B cell (primary cell): ENCODE measurements around the gene MARCHF10. TPM values are rescaled to one million over a fixed set of nuclear protein-coding genes. Genes with fewer than 3 reads are reported as not detected.

Source experiments
- ATAC-seq: fragments of 200-7000 bp; cut with Tn5 transposase; one replicate; pipeline ENCODE4 v1.10.0; 2021; ENCODE audit warnings: low read depth, mild to moderate bottlenecking, moderate number of reproducible peaks, moderate library complexity
- CTCF ChIA-PET: fragments of 350-600 bp; sonication (Branson Sonifier 250); formaldehyde crosslinking; loops from one replicate; lab custom pipeline; 2021; ENCODE audit warnings: antibody characterized with exemption, inconsistent platforms; lab: Charles Lee
- POLR2A ChIA-PET: fragments of 350-600 bp; sonication (Branson Sonifier 250); formaldehyde crosslinking; loops from one replicate; lab custom pipeline; 2021; ENCODE audit warnings: antibody characterized with exemption; lab: Charles Lee
- DNase-seq: peaks from one replicate; pipeline ENCODE4 v3.0.0; 2013
- H2AFZ ChIP-seq: 2 replicates; pipeline ENCODE4 v1.6.1; 2012; ENCODE audit warnings: mild to moderate bottlenecking, low read depth, low read length; ENCODE audit not compliant: insufficient read depth, poor library complexity, severe bottlenecking
- H3K27ac ChIP-seq, 2 donors: 1 replicate in 1 of 2; 2 replicates in 1 of 2; pipeline ENCODE4 v1.5.1; 2012 to 2013; ENCODE audit warnings: low read length in 2 of 2, mild to moderate bottlenecking in 2 of 2, moderate library complexity in 1 of 2
- H3K27me3 ChIP-seq, 4 experiments: fragments of 200-600 bp in 1 of 4; sonication (generic) in 1 of 4; replicated peaks in 1 of 4; 1 replicate in 2 of 4; 2 replicates in 2 of 4; pipeline versions ENCODE4 v1.6.1 to v1.7.0; 2013 to 2016; ENCODE audit warnings: low read length in 3 of 4, mild to moderate bottlenecking in 2 of 4, mixed read lengths in 1 of 4, moderate library complexity in 1 of 4; ENCODE audit not compliant: insufficient read depth in 4 of 4, control insufficient read depth in 3 of 4; ENCODE audit errors: control extremely low read depth in 1 of 4
- H3K36me3 ChIP-seq, 2 experiments: replicated peaks in 1 of 2; 1 replicate in 1 of 2; 2 replicates in 1 of 2; pipeline versions ENCODE4 v1.6.1 to v1.7.1; 2013; ENCODE audit warnings: low read length in 1 of 2; ENCODE audit not compliant: insufficient read depth in 2 of 2, control insufficient read depth in 1 of 2; ENCODE audit errors: control extremely low read depth in 1 of 2, extremely low read depth in 1 of 2
- H3K4me1 ChIP-seq, 2 donors: fragments of 200-600 bp in 1 of 2; sonication (generic) in 1 of 2; 1 replicate in 1 of 2; 2 replicates in 1 of 2; pipeline versions ENCODE4 v1.5.1 to v1.6.1; 2013 to 2017; ENCODE audit warnings: low read length in 2 of 2; ENCODE audit not compliant: control insufficient read depth in 2 of 2, insufficient read depth in 2 of 2
- H3K4me2 ChIP-seq: replicated peaks from 2 replicates; pipeline ENCODE3; 2012; ENCODE audit warnings: mild to moderate bottlenecking, low read depth, low read length; ENCODE audit not compliant: poor library complexity, severe bottlenecking
- H3K4me3 ChIP-seq, 5 experiments: fragments of 200-600 bp in 1 of 5; sonication (generic) in 1 of 5; 1 replicate in 3 of 5; 2 replicates in 2 of 5; pipeline versions ENCODE4 v1.5.1 to v1.7.0; 2011 to 2016; ENCODE audit warnings: low read length in 4 of 5, mild to moderate bottlenecking in 4 of 5, low read depth in 2 of 5, control low read depth in 1 of 5, moderate library complexity in 1 of 5; ENCODE audit not compliant: insufficient read depth in 1 of 5; ENCODE audit errors: control extremely low read depth in 1 of 5, extremely low read depth in 1 of 5
- H3K79me2 ChIP-seq: fragments of 200-600 bp; sonication (generic); one replicate; pipeline ENCODE4 v1.6.0; 2016; ENCODE audit warnings: low read length; ENCODE audit not compliant: control insufficient read depth, insufficient read depth
- H3K9ac ChIP-seq: fragments of 200-600 bp; sonication (generic); 2 replicates; pipeline ENCODE4 v1.6.1; 2017; ENCODE audit warnings: mild to moderate bottlenecking, low read length, moderate library complexity
- H3K9me3 ChIP-seq, 3 donors: one replicate each; pipeline versions ENCODE4 v1.6.1 to v1.7.1; 2013; ENCODE audit warnings: low read length in 2 of 3; ENCODE audit not compliant: control insufficient read depth in 2 of 3, insufficient read depth in 1 of 3; ENCODE audit errors: control extremely low read depth in 1 of 3
- H4K20me1 ChIP-seq: 2 replicates; pipeline ENCODE4 v1.6.0; 2012; ENCODE audit warnings: mild to moderate bottlenecking, low read length; ENCODE audit not compliant: insufficient read depth, control insufficient read depth, poor library complexity, severe bottlenecking
- H3K27ac Mint-ChIP-seq: one replicate; pipeline ENCODE4 v1.8.0; 2021; ENCODE audit warnings: mixed read lengths
- H3K27me3 Mint-ChIP-seq: one replicate; pipeline ENCODE4 v1.8.0; 2021; ENCODE audit warnings: mixed read lengths
- H3K4me1 Mint-ChIP-seq: one replicate; pipeline ENCODE4 v1.8.0; 2021; ENCODE audit warnings: mixed read lengths
- H3K4me3 Mint-ChIP-seq: one replicate; pipeline ENCODE4 v1.8.0; 2021; ENCODE audit warnings: mixed read lengths
- H3K9me3 Mint-ChIP-seq: one replicate; pipeline ENCODE4 v1.8.0; 2022; ENCODE audit warnings: mixed read lengths; ENCODE audit not compliant: insufficient read depth
- EZH2 ChIP-seq: IDR thresholded peaks from 2 replicates; pipeline ENCODE4 v1.6.1; 2012; ENCODE audit warnings: borderline replicate concordance, low read depth, mild to moderate bottlenecking, moderate library complexity, low read length; ENCODE audit not compliant: insufficient read depth, poor library complexity, severe bottlenecking
- WGBS: methylation state at CpG from one replicate; pipeline ENCODE4 v1.1.5; 2013; ENCODE audit warnings: missing lambda C conversion rate; ENCODE audit not compliant: insufficient coverage; 5-methylcytosine and 5-hydroxymethylcytosine counted together
- intact Hi-C: fragments of 100-400 bp; cut with micrococcal nuclease; formaldehyde crosslinking; loops from one replicate; pipeline ENCODE4 v1.10.0; 2022
- polyA plus RNA-seq: library from polyadenylated mRNA; depleted of rRNA; stranded (reverse); fragments of >200 nt; gene quantifications from 2 replicates; pipeline ENCODE4 v1.2.3, GENCODE V29; 2012
- total RNA-seq, 2 donors: library from RNA; stranded (reverse); fragments of 120-200 nt in 1 of 2; gene quantifications; 1 replicate in 1 of 2; 2 replicates in 1 of 2; pipeline versions ENCODE4 v1.2.3 to v1.2.4, GENCODE V29; 2013 to 2022
- TF ChIP-seq, protein P1 (sequence below): fragments of 200-600 bp; IDR thresholded peaks from one replicate; pipeline ENCODE4 v1.8.0; 2022; ENCODE audit warnings: antibody characterized with exemption, mild to moderate bottlenecking

The MARCHF10 gene
- total and polyA plus RNA-seq, 2 donors (not counting 1 experiment from before 2014, with no cell fraction given), result 0.24 TPM; not detected in 1

DNA sequence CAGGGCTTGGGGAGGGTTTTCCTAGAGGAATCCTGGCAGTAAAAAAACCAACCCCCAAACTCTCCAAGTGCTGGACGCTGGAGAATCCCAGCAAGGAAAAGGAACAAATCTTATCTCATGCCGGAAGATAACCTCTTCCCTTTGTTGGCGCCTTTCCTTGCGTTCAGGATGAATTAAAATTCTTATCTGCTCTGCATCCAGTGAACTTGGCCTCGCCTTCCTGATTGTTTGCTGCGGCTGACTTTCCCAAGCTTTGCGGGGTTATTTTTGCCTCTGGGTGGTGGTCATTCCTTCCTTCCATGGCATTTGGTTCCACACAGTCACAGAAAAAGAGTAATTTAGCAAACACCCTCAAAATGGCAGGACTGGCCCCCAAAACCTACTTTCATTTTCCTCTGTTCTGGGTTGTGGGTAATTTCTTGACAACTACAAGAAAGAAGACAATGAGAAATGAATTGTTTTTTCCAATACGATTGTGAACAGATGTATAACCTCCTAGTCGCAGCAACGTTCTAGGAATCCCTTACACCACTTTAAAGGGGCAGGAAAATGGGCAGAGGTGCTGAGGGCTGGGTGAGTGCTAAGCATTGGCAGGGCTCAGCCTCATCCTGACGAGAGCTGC, 102.8 kb downstream of the MARCHF10 start:
- Histone ChIP-seq H2AFZ (no peak overlapping the region), H3K4me2 (no peak overlapping the region), H3K9me3 (no peaks in the 10 kb centered on the region)

More for the DNA sequence above, 102.8 kb downstream of the MARCHF10 start:
- DNase-seq (no peak), ATAC-seq (no peak)
- no peaks in the 10 kb centered on the region for H3K36me3 ChIP-seq
- H3K27ac ChIP-seq, result no peak overlapping the region
- Mint-ChIP-seq H3K27ac (no peak overlapping the region), H3K4me3 (peak overlapping the region; percentile 76), H3K9me3 (no peaks in the 10 kb centered on the region), H3K27me3 (peaks cover 25% of the 10 kb centered on the region), H3K4me1 (peaks cover 12% of the 10 kb centered on the region)
- H3K4me3 ChIP-seq, result no peak overlapping the region
- peaks cover 6 to 11% of the 10 kb centered on the region in 2 donors for H3K4me1 ChIP-seq
- no peak for TF ChIP-seq EZH2
- TF ChIP-seq, protein P1, sequence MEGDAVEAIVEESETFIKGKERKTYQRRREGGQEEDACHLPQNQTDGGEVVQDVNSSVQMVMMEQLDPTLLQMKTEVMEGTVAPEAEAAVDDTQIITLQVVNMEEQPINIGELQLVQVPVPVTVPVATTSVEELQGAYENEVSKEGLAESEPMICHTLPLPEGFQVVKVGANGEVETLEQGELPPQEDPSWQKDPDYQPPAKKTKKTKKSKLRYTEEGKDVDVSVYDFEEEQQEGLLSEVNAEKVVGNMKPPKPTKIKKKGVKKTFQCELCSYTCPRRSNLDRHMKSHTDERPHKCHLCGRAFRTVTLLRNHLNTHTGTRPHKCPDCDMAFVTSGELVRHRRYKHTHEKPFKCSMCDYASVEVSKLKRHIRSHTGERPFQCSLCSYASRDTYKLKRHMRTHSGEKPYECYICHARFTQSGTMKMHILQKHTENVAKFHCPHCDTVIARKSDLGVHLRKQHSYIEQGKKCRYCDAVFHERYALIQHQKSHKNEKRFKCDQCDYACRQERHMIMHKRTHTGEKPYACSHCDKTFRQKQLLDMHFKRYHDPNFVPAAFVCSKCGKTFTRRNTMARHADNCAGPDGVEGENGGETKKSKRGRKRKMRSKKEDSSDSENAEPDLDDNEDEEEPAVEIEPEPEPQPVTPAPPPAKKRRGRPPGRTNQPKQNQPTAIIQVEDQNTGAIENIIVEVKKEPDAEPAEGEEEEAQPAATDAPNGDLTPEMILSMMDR, result no peak
- ChIA-PET CTCF (interaction anchor here (0.9 to 3.1 kb wide), 4 partner anchors 17 to 701 kb away, joined by 3 to 18 read pairs (median 4); no protein-coding TSS in a partner anchor), POLR2A (no interaction called here)
- H3K79me2 ChIP-seq, result no peaks in the 10 kb centered on the region
- H4K20me1 ChIP-seq, result no peaks in the 10 kb centered on the region
- 93% methylated on average over 9 of the region's 11 CpGs for WGBS
- H3K9ac ChIP-seq, result no peak overlapping the region
- intact Hi-C loops, result no loop called here
- H3K27me3 ChIP-seq, result peaks cover 0 to 4% (median 2%) of the 10 kb centered on the region in 4 experiments
